CD4-positive, alpha-beta memory T cell (primary cell): Measurements from ENCODE around the gene HNRNPA1. TPM values are rescaled to one million over a fixed set of nuclear protein-coding genes. Genes with fewer than 3 reads are reported as not detected.

Source experiments
- CTCF ChIA-PET: fragments of 350-600 bp; sonication (Branson Sonifier 250); formaldehyde crosslinking; loops from one replicate; lab custom pipeline; 2021; ENCODE audit warnings: inconsistent platforms; ENCODE audit not compliant: partially characterized antibody; lab: Charles Lee
- POLR2A ChIA-PET: fragments of 350-600 bp; sonication (Branson Sonifier 250); formaldehyde crosslinking; loops from one replicate; lab custom pipeline; 2021; ENCODE audit not compliant: partially characterized antibody; lab: Charles Lee
- DNase-seq, 5 donors: peaks; one replicate each; pipeline versions ENCODE4 v3.0.0 to v3.0.0-alpha.2; 2020 to 2022; ENCODE audit warnings: mixed read lengths in 1 of 5
- H3K27ac ChIP-seq: one replicate; pipeline ENCODE4 v1.7.0; 2013; ENCODE audit warnings: low read depth, low read length
- H3K27me3 ChIP-seq: 2 replicates; pipeline ENCODE4 v1.7.0; 2013; ENCODE audit warnings: mild to moderate bottlenecking, low read length, moderate library complexity; ENCODE audit not compliant: insufficient read depth
- H3K36me3 ChIP-seq: 2 replicates; pipeline ENCODE4 v1.7.0; 2013; ENCODE audit warnings: mild to moderate bottlenecking, low read length, moderate library complexity; ENCODE audit not compliant: insufficient read depth
- H3K4me1 ChIP-seq: 2 replicates; pipeline ENCODE4 v1.7.0; 2013; ENCODE audit warnings: mild to moderate bottlenecking, low read length, moderate library complexity; ENCODE audit not compliant: insufficient read depth
- H3K4me3 ChIP-seq, 2 donors: one replicate each; pipeline ENCODE4 v1.7.0; 2013; ENCODE audit warnings: low read length in 2 of 2, mild to moderate bottlenecking in 1 of 2
- H3K9me3 ChIP-seq, 2 donors: one replicate each; pipeline ENCODE4 v1.7.0; 2013; ENCODE audit warnings: low read length in 2 of 2, control low read depth in 1 of 2; ENCODE audit not compliant: control insufficient read depth in 1 of 2
- H3K27ac Mint-ChIP-seq, 7 donors: one replicate each; pipeline ENCODE4 v1.8.0; 2020 to 2021; ENCODE audit warnings: mixed read lengths in 7 of 7, mild to moderate bottlenecking in 6 of 7, inconsistent platforms in 3 of 7, moderate library complexity in 3 of 7
- H3K27me3 Mint-ChIP-seq, 2 donors: one replicate each; pipeline ENCODE4 v1.8.0; 2020 to 2021; ENCODE audit warnings: mixed read lengths in 2 of 2
- H3K36me3 Mint-ChIP-seq, 2 donors: one replicate each; pipeline ENCODE4 v1.8.0; 2020 to 2021; ENCODE audit warnings: mixed read lengths in 2 of 2, inconsistent platforms in 1 of 2, mild to moderate bottlenecking in 1 of 2
- H3K4me1 Mint-ChIP-seq, 4 donors: one replicate each; pipeline ENCODE4 v1.8.0; 2020 to 2021; ENCODE audit warnings: mixed read lengths in 4 of 4, mild to moderate bottlenecking in 1 of 4
- H3K4me3 Mint-ChIP-seq, 8 donors: one replicate each; pipeline ENCODE4 v1.8.0; 2020 to 2021; ENCODE audit warnings: mixed read lengths in 8 of 8, mild to moderate bottlenecking in 7 of 8, moderate library complexity in 6 of 8, inconsistent platforms in 3 of 8
- H3K9me3 Mint-ChIP-seq, 8 donors: one replicate each; pipeline ENCODE4 v1.8.0; 2020 to 2021; ENCODE audit warnings: mixed read lengths in 8 of 8, mild to moderate bottlenecking in 5 of 8, inconsistent platforms in 3 of 8, moderate library complexity in 1 of 8
- intact Hi-C: fragments of 100-400 bp; cut with micrococcal nuclease; formaldehyde crosslinking; loops from one replicate; pipeline ENCODE4 v1.15.1; 2023
- polyA plus RNA-seq, 2 donors: library from polyadenylated mRNA; unstranded; fragments of 300-500 nt; fragmentation: Illumina TruSeq; gene quantifications; one replicate each; pipeline ENCODE4 v1.2.3, GENCODE V29; 2021
- total RNA-seq, 2 experiments: library from RNA; stranded (reverse); gene quantifications; one replicate each; pipeline ENCODE4 v1.2.3, GENCODE V29; 2021

HNRNPA1 gene
- total and polyA plus RNA-seq, 4 experiments from 2014 or later, result 756 to 1,061 (median 972) TPM

- H3K4me1 Mint-ChIP-seq, result peaks cover 0 to 5% (median 0%) of the 10 kb centered on the region in 4 donors
- peaks cover 0 to 1% (median 0%) of the 10 kb centered on the region in 8 donors for H3K9me3 Mint-ChIP-seq
- ChIA-PET POLR2A (no interaction called here), CTCF (interaction anchor here (0.7 to 6.3 kb wide), 6 partner anchors 8 to 128 kb away, joined by 3 to 49 read pairs (median 4); no protein-coding TSS in a partner anchor)
- H3K9me3 ChIP-seq, result no peaks in the 10 kb centered on the region
- H3K36me3 Mint-ChIP-seq, result peaks cover 31 to 47% of the 10 kb centered on the region in 2 donors
- intact Hi-C loops, result no loop called here
- H3K27me3 ChIP-seq, result no peaks in the 10 kb centered on the region
- H3K27ac Mint-ChIP-seq, result peak overlapping the region in 4 of 7 donors; percentile 13 to 37 (median 18)
- no peak overlapping the region for H3K4me3 Mint-ChIP-seq
- H3K36me3 ChIP-seq, result peaks cover 24% of the 10 kb centered on the region
- no peak overlapping the region for H3K4me3 ChIP-seq
- no peak for DNase-seq
- no peaks in the 10 kb centered on the region for H3K27me3 Mint-ChIP-seq
- no peak overlapping the region for H3K27ac ChIP-seq
- H3K4me1 ChIP-seq, result no peaks in the 10 kb centered on the region
Measured at GRCh38 chr12:54240971-54241588, 39.4 kb upstream of the HNRNPA1 start.

- intact Hi-C loops, result no loop called here
- peaks cover 39 to 45% of the 10 kb centered on the region in 2 donors for H3K36me3 Mint-ChIP-seq
- no peak overlapping the region for H3K4me3 Mint-ChIP-seq
- peaks cover 0 to 6% (median 3%) of the 10 kb centered on the region in 4 donors for H3K4me1 Mint-ChIP-seq
- CTCF ChIA-PET, result interaction anchor here (1.0 kb wide), 1 partner anchor 12 kb away, joined by 3 read pairs; no protein-coding TSS in a partner anchor
- H3K27ac ChIP-seq, result no peak overlapping the region
- H3K4me3 ChIP-seq, result no peak overlapping the region
- POLR2A ChIA-PET, result no interaction called here
- no peaks in the 10 kb centered on the region for H3K4me1 ChIP-seq
- H3K9me3 Mint-ChIP-seq, result peaks cover 0 to 1% (median 0%) of the 10 kb centered on the region in 8 donors
- H3K27ac Mint-ChIP-seq, result no peak overlapping the region
- DNase-seq, result no peak
- no peaks in the 10 kb centered on the region for H3K27me3 Mint-ChIP-seq
- no peaks in the 10 kb centered on the region for H3K27me3 ChIP-seq
- no peaks in the 10 kb centered on the region for H3K9me3 ChIP-seq
- H3K36me3 ChIP-seq, result peaks cover 19% of the 10 kb centered on the region
Measured at GRCh38 chr12:54246011-54246641, 34.4 kb upstream of the HNRNPA1 start.

- Mint-ChIP-seq H3K27me3 (no peaks in the 10 kb centered on the region), H3K27ac (peak overlapping the region in 1 of 7 donors; percentile 6), H3K36me3 (peaks cover 38 to 40% of the 10 kb centered on the region in 2 donors), H3K9me3 (no peaks in the 10 kb centered on the region), H3K4me1 (peaks cover 2 to 9% (median 6%) of the 10 kb centered on the region in 4 donors), H3K4me3 (no peak overlapping the region)
- Histone ChIP-seq H3K4me3 (no peak overlapping the region), H3K9me3 (no peaks in the 10 kb centered on the region), H3K4me1 (no peaks in the 10 kb centered on the region), H3K27ac (no peak overlapping the region), H3K27me3 (no peaks in the 10 kb centered on the region), H3K36me3 (peaks cover 7% of the 10 kb centered on the region)
- intact Hi-C loops, result no loop called here
- CTCF ChIA-PET, result interaction anchor here (1.0 to 1.6 kb wide), 6 partner anchors 45 to 150 kb away, joined by 3 to 9 read pairs (median 4); no protein-coding TSS in a partner anchor
- POLR2A ChIA-PET, result interaction anchor here (0.9 to 1.2 kb wide), 2 partner anchors 31 to 109 kb away, joined by 3 read pairs; partner anchors contain the start of gene HNRNPA1
- no peak for DNase-seq
Measured at GRCh38 chr12:54249489-54249888, 31.0 kb upstream of the HNRNPA1 start.

- H3K4me3 ChIP-seq, result no peak overlapping the region
- ChIA-PET CTCF (interaction anchor here (0.6 to 6.1 kb wide), 39 partner anchors 9 to 347 kb away, joined by 3 to 75 read pairs (median 5); partner anchors contain the start of genes CBX5, COPZ1 and HNRNPA1), POLR2A (interaction anchor here (0.5 to 3.1 kb wide), 6 partner anchors 23 to 116 kb away, joined by 3 to 13 read pairs (median 4); partner anchors contain the start of genes CBX5, COPZ1 and HNRNPA1)
- no peaks in the 10 kb centered on the region for H3K27me3 ChIP-seq
- no peak overlapping the region for H3K4me3 Mint-ChIP-seq
- peaks cover 13% of the 10 kb centered on the region for H3K36me3 ChIP-seq
- intact Hi-C loops, result loop anchor here (1.0 to 2.0 kb wide), 3 partner anchors 73 to 117 kb away; no protein-coding TSS in a partner anchor
- no peaks in the 10 kb centered on the region for H3K27me3 Mint-ChIP-seq
- peak in 4 of 5 donors; percentile 36 to 52 (median 46) for DNase-seq
- H3K27ac ChIP-seq, result no peak overlapping the region
- peaks cover 4 to 9% (median 6%) of the 10 kb centered on the region in 4 donors for H3K4me1 Mint-ChIP-seq
- no peaks in the 10 kb centered on the region for H3K9me3 ChIP-seq
- H3K27ac Mint-ChIP-seq, result peak overlapping the region in 1 of 7 donors; percentile 63
- H3K9me3 Mint-ChIP-seq, result no peaks in the 10 kb centered on the region
- no peaks in the 10 kb centered on the region for H3K4me1 ChIP-seq
- peaks cover 44% of the 10 kb centered on the region in 2 donors for H3K36me3 Mint-ChIP-seq
Measured at GRCh38 chr12:54251667-54252284, 28.8 kb upstream of the HNRNPA1 start.

GRCh38 chr12:54253240-54253639 is 27.3 kb upstream of the HNRNPA1 start:
- H3K27ac Mint-ChIP-seq, result no peak overlapping the region
- H3K4me3 ChIP-seq, result no peak overlapping the region
- H3K27ac ChIP-seq, result no peak overlapping the region
- no peaks in the 10 kb centered on the region for H3K27me3 ChIP-seq
- CTCF ChIA-PET, result interaction anchor here (1.1 to 6.1 kb wide), 11 partner anchors 12 to 127 kb away, joined by 3 to 75 read pairs (median 33); no protein-coding TSS in a partner anchor
- H3K4me3 Mint-ChIP-seq, result no peak overlapping the region
- H3K27me3 Mint-ChIP-seq, result no peaks in the 10 kb centered on the region
- peaks cover 5 to 14% (median 10%) of the 10 kb centered on the region in 4 donors for H3K4me1 Mint-ChIP-seq
- no peaks in the 10 kb centered on the region for H3K9me3 ChIP-seq
- intact Hi-C loops, result no loop called here
- peaks cover 43 to 44% of the 10 kb centered on the region in 2 donors for H3K36me3 Mint-ChIP-seq
- no peak for DNase-seq
- H3K36me3 ChIP-seq, result peaks cover 23% of the 10 kb centered on the region
- POLR2A ChIA-PET, result interaction anchor here (3.1 kb wide), 1 partner anchor 27 kb away, joined by 13 read pairs; the partner anchor contains the start of genes CBX5 and HNRNPA1
- H3K4me1 ChIP-seq, result peaks cover 1% of the 10 kb centered on the region
- no peaks in the 10 kb centered on the region for H3K9me3 Mint-ChIP-seq

GRCh38 chr12:54257332-54257731 is 23.2 kb upstream of the HNRNPA1 start:
- no peak for DNase-seq
- intact Hi-C loops, result loop anchor here (5.0 kb wide), 1 partner anchor 35 kb away; no protein-coding TSS in a partner anchor
- H3K4me3 Mint-ChIP-seq, result no peak overlapping the region
- CTCF ChIA-PET, result no interaction called here
- peaks cover 21 to 28% of the 10 kb centered on the region in 2 donors for H3K36me3 Mint-ChIP-seq
- Histone ChIP-seq H3K27me3 (no peaks in the 10 kb centered on the region), H3K27ac (no peak overlapping the region), H3K9me3 (no peaks in the 10 kb centered on the region), H3K4me1 (peaks cover 22% of the 10 kb centered on the region), H3K4me3 (no peak overlapping the region), H3K36me3 (peaks cover 19% of the 10 kb centered on the region)
- H3K4me1 Mint-ChIP-seq, result peaks cover 10 to 26% (median 16%) of the 10 kb centered on the region in 4 donors
- no peaks in the 10 kb centered on the region for H3K27me3 Mint-ChIP-seq
- H3K9me3 Mint-ChIP-seq, result no peaks in the 10 kb centered on the region
- POLR2A ChIA-PET, result no interaction called here
- H3K27ac Mint-ChIP-seq, result peak overlapping the region in 1 of 7 donors; percentile 35
